CD4-positive, alpha-beta T cell treated with Interleukin-17A for 4 hours (primary cell): ENCODE data around the gene CCL8.

ENCODE experiments used
- DNase-seq: peaks from one replicate; pipeline ENCODE4 v3.0.0-alpha.2; 2020; ENCODE audit warnings: mixed read lengths

CCL8 gene

DNA sequence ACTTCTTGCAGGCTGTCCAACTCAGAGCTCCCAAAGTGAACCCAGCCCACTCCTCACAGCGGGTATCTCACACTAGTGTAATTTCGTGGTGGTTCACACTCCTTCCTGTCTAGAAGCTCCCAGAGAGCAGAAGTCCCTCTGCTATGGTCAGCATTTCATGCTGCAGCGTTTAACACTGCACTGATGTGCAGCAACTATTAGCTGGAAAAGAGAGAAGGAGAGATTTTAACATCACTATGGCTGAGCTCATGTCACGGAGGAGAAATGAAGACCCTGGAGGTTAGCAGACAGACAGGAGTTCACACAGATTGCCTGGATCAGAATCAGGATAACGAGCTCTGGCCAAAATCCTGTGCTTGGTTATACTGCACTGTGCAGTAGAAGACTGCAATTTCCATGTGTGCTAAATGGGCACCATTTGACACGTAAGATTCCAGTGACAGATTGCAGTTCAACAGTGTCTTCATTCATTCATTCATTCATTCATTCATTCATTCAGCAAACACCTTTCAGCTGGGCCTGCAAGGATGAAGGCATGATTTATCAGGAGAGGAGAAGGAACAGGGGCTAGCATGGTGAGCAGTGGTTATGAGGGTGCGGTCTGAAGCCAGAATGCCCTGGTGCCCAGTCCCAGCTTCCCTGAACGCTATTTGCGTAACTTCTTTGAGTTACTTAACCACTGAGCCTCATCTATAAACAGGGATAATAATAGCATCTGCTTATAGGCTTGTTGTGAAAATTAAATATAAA is 49.1 kb downstream of the CCL8 start:
- DNase-seq, result no peak

DNA sequence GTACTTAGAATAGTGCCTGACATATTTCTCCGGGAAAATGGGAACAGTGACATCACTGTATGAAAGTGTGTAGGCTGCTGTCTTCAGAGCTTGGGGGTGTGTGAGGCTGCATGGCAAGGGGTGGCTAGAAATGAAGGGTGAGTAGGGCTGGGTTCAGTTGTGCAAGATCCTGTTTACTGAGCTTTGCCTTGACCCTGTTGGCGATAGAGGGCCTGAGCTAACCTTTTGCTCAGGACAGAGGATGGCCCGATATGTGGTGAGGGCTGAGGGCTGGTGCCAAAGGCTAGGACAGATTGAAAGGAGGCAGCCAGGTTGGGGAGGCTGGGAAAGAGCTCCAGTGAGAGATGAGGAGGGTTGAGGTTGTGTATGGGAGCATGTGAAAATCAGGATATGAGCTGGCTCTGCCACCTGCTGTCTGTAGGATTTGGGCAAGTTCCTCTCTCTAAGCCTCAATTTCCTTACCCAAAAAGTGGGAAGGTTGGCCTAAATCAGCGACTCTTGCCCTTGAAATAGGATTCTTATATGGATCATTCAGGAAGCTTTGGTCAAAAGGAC is 49.8 kb downstream of the CCL8 start:
- DNase-seq, result no peak

DNA sequence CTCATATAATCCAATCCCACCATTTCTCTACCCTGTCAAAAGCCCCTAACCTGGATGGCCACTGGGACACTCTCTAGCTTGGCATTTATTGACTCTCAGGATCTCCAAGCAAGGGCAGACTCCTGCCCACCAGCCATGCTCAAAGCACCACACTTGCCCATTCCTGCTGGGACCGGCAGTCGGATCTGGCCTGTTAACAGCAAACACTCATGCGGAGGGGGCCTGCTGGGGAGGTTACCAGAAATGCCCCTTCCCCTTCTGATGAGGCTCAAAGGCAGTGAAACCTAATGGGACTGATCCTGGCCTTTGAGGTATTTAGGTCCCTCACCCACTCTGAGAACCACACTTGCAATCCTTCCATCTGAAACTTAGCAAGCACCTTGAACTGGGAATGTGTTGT is 50.3 kb downstream of the CCL8 start:
- DNase-seq, result no peak

DNA sequence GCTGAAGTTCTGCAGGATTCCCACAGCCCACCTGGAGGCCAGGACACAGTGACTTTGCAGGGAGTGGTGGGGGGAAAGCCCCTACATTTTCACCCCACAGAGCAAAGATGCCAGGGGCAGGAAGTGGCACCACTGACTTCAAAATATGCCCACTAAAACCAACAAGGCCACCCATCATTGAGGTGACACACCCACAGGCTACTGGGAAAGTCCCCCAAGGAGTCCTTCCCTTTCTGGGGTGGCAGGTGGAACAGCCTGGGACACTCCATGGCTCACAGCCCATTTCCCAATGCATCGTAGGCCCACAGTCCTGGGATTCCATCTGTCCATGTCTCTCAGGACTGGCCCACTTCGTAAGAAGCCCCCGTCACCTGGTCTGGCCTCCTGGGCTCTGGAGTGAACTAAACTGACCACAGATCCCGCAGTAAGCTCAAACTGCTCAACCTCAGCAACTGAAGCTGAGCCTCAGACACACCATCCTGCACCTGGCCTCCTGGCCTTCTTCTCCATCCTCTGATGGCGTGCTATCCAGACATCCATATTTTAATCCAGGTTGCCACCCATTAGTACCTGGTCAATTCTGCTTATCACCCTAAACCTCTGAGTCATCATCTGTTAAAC is 51.3 kb downstream of the CCL8 start:
- DNase-seq, result no peak

DNA sequence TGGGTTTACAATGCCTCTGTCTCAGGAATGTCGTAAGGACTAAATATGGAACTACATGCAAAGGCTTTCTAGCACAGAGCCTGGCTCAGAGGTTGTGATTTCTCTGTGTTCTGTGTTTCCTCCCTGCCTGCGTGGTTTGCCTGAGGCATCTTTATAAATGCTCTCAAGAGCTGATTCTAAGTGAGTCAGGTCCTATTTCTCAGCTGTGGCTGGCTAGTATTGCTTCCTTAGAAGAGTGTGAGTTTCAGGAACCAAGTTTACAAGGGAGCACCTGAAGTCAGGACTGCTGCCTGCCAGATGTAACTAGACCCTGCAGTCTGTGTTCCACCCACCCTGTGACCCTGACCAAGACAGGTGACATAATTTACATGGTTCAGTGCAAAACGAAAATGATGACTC is 51.8 kb downstream of the CCL8 start:
- no peak for DNase-seq
